PC-9 (cell line): ENCODE results near the gene KBTBD8. TPM values are rescaled to one million over a fixed set of nuclear protein-coding genes. Genes with fewer than 3 reads are reported as not detected.

ENCODE experiments used
- BruUV-seq: library from RNA; stranded (reverse); fragments of 400-500 nt; replicated peaks from 2 replicates; lab custom pipeline; 2021; lab: Mats Ljungman, UMichigan
- CTCF ChIA-PET: fragments of 300-600 bp; sonication (Branson Sonifier 250); formaldehyde crosslinking; loops from one replicate; lab custom pipeline; 2022; ENCODE audit warnings: antibody characterized with exemption; lab: Charles Lee
- POLR2A ChIA-PET: fragments of 300-600 bp; sonication (Branson Sonifier 250); formaldehyde crosslinking; loops from one replicate; lab custom pipeline; 2022; ENCODE audit warnings: antibody characterized with exemption; ENCODE audit not compliant: unreplicated experiment; lab: Charles Lee
- DNase-seq, 2 experiments: peaks; one replicate each; pipeline versions ENCODE4 v3.0.0 to v3.0.0-alpha.2; 2015 to 2022; ENCODE audit warnings: mixed read lengths in 1 of 2
- H2AFZ ChIP-seq: fragments of 200-600 bp; sonication (generic); 2 replicates; pipeline ENCODE4 v1.8.1; 2017; ENCODE audit warnings: antibody characterized with exemption
- H3F3A ChIP-seq: fragments of 200-600 bp; sonication (generic); 2 replicates; pipeline ENCODE4 v1.8.1; 2017; ENCODE audit warnings: antibody characterized with exemption, mild to moderate bottlenecking, low read depth; ENCODE audit not compliant: insufficient read depth
- H3K27ac ChIP-seq: fragments of 200-600 bp; sonication (generic); 2 replicates; pipeline ENCODE4 v1.6.1; 2016; ENCODE audit warnings: mixed run types
- H3K27me3 ChIP-seq: fragments of 200-600 bp; sonication (generic); 2 replicates; pipeline ENCODE4 v1.6.1; 2016; ENCODE audit warnings: low read depth, mixed run types; ENCODE audit not compliant: insufficient read depth
- H3K36me3 ChIP-seq: fragments of 200-600 bp; sonication (generic); 2 replicates; pipeline ENCODE4 v1.6.1; 2016; ENCODE audit warnings: low read depth, mixed run types
- H3K4me1 ChIP-seq: fragments of 200-600 bp; sonication (generic); replicated peaks from 2 replicates; pipeline ENCODE4 v1.6.1; 2016; ENCODE audit warnings: mixed run types; ENCODE audit not compliant: insufficient read depth
- H3K4me2 ChIP-seq: fragments of 200-600 bp; sonication (generic); 2 replicates; pipeline ENCODE4 v1.6.1; 2017; ENCODE audit warnings: mixed run types
- H3K4me3 ChIP-seq: fragments of 200-600 bp; sonication (generic); 2 replicates; pipeline ENCODE4 v1.6.1; 2016; ENCODE audit warnings: mixed run types
- H3K79me2 ChIP-seq: fragments of 200-600 bp; sonication (generic); 2 replicates; pipeline ENCODE4 v1.6.1; 2017; ENCODE audit warnings: low read depth, mixed run types
- H3K9me2 ChIP-seq: fragments of 200-600 bp; sonication (generic); 2 replicates; pipeline ENCODE4 v1.8.1; 2017; ENCODE audit warnings: mild to moderate bottlenecking; ENCODE audit not compliant: insufficient read depth
- H3K9me3 ChIP-seq: fragments of 200-600 bp; sonication (generic); 2 replicates; pipeline ENCODE4 v1.8.1; 2016; ENCODE audit warnings: low read depth; ENCODE audit not compliant: insufficient read depth
- H4K20me1 ChIP-seq: fragments of 200-600 bp; sonication (generic); 2 replicates; pipeline ENCODE4 v1.8.1; 2017; ENCODE audit not compliant: insufficient read depth
- EZH2 ChIP-seq: fragments of 200-600 bp; sonication (generic); IDR thresholded peaks from 2 replicates; pipeline ENCODE4 v1.8.0; 2017; ENCODE audit warnings: antibody characterized with exemption, low read depth
- intact Hi-C: fragments of 100-400 bp; cut with micrococcal nuclease; formaldehyde crosslinking; loops from one replicate; pipeline ENCODE4 v1.10.0; 2022; ENCODE audit not compliant: unreplicated experiment
- total RNA-seq: library from RNA; stranded (reverse); gene quantifications from 2 replicates; pipeline ENCODE4 v1.2.3, GENCODE V29; 2021
- TF ChIP-seq, protein P1 (sequence below): fragments of 200-600 bp; sonication (generic); conservative IDR thresholded peaks from 2 replicates; pipeline ENCODE4 v1.6.1; 2017; ENCODE audit warnings: mixed run types, antibody characterized with exemption, mild to moderate bottlenecking, moderate library complexity

KBTBD8 gene
- total RNA-seq, 1 experiment from 2014 or later: not detected

- POLR2A ChIA-PET: no interaction called here
- no peaks in the 10 kb centered on the region for H4K20me1 ChIP-seq
- peak overlapping the region; percentile 66; the same call in 1 of the 2 replicates for H2AFZ ChIP-seq
- no peaks in the 10 kb centered on the region for H3K79me2 ChIP-seq
- no peaks in the 10 kb centered on the region for H3K9me3 ChIP-seq
- no TSS peak for BruUV-seq
- peak in 1 of 2 experiments; percentile 8 for DNase-seq
- H3K27ac ChIP-seq: no peak overlapping the region
- H3K36me3 ChIP-seq: no peaks in the 10 kb centered on the region
- no peaks in the 10 kb centered on the region for H3K27me3 ChIP-seq
- TF ChIP-seq EZH2: no peak
- TF ChIP-seq, protein P1, sequence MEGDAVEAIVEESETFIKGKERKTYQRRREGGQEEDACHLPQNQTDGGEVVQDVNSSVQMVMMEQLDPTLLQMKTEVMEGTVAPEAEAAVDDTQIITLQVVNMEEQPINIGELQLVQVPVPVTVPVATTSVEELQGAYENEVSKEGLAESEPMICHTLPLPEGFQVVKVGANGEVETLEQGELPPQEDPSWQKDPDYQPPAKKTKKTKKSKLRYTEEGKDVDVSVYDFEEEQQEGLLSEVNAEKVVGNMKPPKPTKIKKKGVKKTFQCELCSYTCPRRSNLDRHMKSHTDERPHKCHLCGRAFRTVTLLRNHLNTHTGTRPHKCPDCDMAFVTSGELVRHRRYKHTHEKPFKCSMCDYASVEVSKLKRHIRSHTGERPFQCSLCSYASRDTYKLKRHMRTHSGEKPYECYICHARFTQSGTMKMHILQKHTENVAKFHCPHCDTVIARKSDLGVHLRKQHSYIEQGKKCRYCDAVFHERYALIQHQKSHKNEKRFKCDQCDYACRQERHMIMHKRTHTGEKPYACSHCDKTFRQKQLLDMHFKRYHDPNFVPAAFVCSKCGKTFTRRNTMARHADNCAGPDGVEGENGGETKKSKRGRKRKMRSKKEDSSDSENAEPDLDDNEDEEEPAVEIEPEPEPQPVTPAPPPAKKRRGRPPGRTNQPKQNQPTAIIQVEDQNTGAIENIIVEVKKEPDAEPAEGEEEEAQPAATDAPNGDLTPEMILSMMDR: no peak
- peak overlapping the region; percentile 88 for H3K4me2 ChIP-seq
- intact Hi-C loops: no loop called here
- H3K9me2 ChIP-seq: no peaks in the 10 kb centered on the region
- CTCF ChIA-PET: no interaction called here
- H3K4me3 ChIP-seq: peak overlapping the region; percentile 68; the same call in 1 of the 2 replicates
- no peaks in the 10 kb centered on the region for H3K4me1 ChIP-seq
- no peaks in the 10 kb centered on the region for H3F3A ChIP-seq
Measured at GRCh38 chr3:66997560-66998112, 471 bp upstream of the KBTBD8 start.

DNA sequence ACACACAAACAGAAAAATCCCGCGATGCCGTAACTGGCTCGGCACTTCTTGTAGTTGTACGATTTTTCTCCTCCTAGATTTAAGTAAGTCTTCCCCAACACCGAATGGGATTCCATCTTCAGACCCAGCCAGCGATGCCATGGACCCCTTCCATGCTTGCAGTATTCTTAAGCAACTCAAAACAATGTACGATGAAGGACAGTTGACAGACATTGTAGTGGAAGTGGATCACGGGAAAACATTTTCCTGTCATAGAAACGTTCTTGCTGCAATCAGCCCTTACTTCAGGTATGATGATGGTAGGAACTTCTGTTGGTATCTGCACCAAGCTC, 763 bp downstream of the KBTBD8 start:
- Histone ChIP-seq H3F3A (no peaks in the 10 kb centered on the region), H3K36me3 (no peaks in the 10 kb centered on the region), H3K9me2 (no peaks in the 10 kb centered on the region), H3K4me1 (no peaks in the 10 kb centered on the region), H3K4me3 (peak overlapping the region; percentile 68), H3K27me3 (no peaks in the 10 kb centered on the region), H4K20me1 (no peaks in the 10 kb centered on the region), H3K27ac (no peak overlapping the region), H3K79me2 (no peaks in the 10 kb centered on the region), H3K9me3 (no peaks in the 10 kb centered on the region), H2AFZ (peak overlapping the region; percentile 88), H3K4me2 (peak overlapping the region; percentile 88)
- CTCF ChIA-PET: no interaction called here
- intact Hi-C loops: no loop called here
- no TSS peak for BruUV-seq
- POLR2A ChIA-PET: no interaction called here
- TF ChIP-seq, protein P1: no peak
- no peak for TF ChIP-seq EZH2
- no peak for DNase-seq

GRCh38 chr3:67000009-67000408, 1.9 kb downstream of the KBTBD8 start:
- Histone ChIP-seq H2AFZ (no peak overlapping the region), H3K36me3 (no peaks in the 10 kb centered on the region), H4K20me1 (no peaks in the 10 kb centered on the region), H3K4me3 (no peak overlapping the region), H3K79me2 (no peaks in the 10 kb centered on the region), H3K9me2 (no peaks in the 10 kb centered on the region), H3K27ac (no peak overlapping the region), H3F3A (no peaks in the 10 kb centered on the region), H3K4me2 (no peak overlapping the region), H3K27me3 (no peaks in the 10 kb centered on the region), H3K9me3 (no peaks in the 10 kb centered on the region), H3K4me1 (no peaks in the 10 kb centered on the region)
- intact Hi-C loops: no loop called here
- POLR2A ChIA-PET: no interaction called here
- DNase-seq: no peak
- no peak for TF ChIP-seq EZH2
- TF ChIP-seq, protein P1: no peak
- CTCF ChIA-PET: no interaction called here
- no TSS peak for BruUV-seq
